Measurements from ENCODE around the gene SON. TPM values are rescaled to one million over a fixed set of nuclear protein-coding genes. Genes with fewer than 3 reads are reported as not detected.

The SON gene
- total RNA-seq, 1 donor from 2014 or later, result 179 TPM

DNA sequence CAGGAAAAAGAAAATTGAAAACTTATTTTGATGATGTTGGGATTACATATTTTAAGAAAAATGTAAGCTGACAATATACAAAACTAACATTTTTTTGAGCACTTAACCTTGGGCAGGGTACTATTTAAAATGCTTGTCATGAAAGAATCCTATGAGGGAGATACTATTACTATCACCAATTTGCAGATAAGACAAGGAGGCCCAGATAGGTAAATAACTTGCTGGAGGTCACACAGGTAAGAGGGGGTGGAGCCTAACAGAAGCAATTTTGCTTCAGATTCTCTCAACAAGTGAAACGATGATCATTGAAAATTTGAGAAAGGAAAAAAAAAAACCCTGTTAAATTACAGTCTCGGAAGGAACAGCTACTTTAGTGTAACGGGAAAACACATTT lies 2.1 kb upstream of the SON start:
- Histone ChIP-seq H3K9me3 (no peaks in the 10 kb centered on the region), H3K27ac (peak overlapping the region in 1 of 2 donors; percentile 99), H3K4me3 (peak overlapping the region; percentile 79 to 82), H3K36me3 (peaks cover 15 to 32% of the 10 kb centered on the region in 2 donors), H3K4me1 (peaks cover 0 to 18% of the 10 kb centered on the region in 2 donors), H3K27me3 (no peaks in the 10 kb centered on the region)
- intact Hi-C loops (cut with DNase I), result no loop called here
- no peak for DNase-seq (ENCODE audit: low spot score in 2 of 2)
- TF ChIP-seq, protein P1, sequence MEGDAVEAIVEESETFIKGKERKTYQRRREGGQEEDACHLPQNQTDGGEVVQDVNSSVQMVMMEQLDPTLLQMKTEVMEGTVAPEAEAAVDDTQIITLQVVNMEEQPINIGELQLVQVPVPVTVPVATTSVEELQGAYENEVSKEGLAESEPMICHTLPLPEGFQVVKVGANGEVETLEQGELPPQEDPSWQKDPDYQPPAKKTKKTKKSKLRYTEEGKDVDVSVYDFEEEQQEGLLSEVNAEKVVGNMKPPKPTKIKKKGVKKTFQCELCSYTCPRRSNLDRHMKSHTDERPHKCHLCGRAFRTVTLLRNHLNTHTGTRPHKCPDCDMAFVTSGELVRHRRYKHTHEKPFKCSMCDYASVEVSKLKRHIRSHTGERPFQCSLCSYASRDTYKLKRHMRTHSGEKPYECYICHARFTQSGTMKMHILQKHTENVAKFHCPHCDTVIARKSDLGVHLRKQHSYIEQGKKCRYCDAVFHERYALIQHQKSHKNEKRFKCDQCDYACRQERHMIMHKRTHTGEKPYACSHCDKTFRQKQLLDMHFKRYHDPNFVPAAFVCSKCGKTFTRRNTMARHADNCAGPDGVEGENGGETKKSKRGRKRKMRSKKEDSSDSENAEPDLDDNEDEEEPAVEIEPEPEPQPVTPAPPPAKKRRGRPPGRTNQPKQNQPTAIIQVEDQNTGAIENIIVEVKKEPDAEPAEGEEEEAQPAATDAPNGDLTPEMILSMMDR (IDR thresholded peaks at IDR 0.05), result no peak

DNA sequence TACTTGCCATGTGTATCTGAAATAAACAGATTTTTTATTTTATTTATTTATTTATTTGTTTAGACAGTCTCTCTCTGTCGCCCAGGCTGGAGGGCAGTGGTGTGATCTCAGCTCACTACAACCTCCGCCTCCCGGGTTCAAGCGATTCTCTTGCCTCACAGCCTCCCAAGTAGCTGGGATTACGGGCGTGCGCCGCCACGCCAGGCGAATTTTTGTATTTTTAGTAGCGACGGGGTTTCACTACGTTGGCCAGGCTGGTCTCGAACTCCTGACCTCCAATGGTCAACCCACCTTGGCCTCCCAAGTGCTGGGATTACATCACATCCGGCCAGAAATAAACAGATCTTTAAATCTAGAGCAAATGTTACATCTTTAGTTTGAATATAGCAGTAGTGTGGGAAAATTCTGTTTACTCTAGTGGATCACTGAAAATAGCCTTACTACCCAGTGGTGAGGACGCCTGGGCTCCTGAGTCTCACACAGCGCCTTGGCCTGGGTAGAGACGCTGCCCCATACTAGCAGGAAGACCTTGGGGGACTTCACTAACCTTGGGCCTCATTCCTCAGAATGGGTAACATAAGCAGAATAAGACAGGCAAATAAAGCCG lies 1.6 kb upstream of the SON start:
- H3K4me1 ChIP-seq, result peaks cover 0 to 18% of the 10 kb centered on the region in 2 donors
- DNase-seq (ENCODE audit: low spot score in 2 of 2), result no peak
- intact Hi-C loops (cut with DNase I), result no loop called here
- peak overlapping the region; percentile 79 to 82 for H3K4me3 ChIP-seq
- no peaks in the 10 kb centered on the region for H3K27me3 ChIP-seq
- no peaks in the 10 kb centered on the region for H3K9me3 ChIP-seq
- H3K36me3 ChIP-seq, result peaks cover 15 to 30% of the 10 kb centered on the region in 2 donors
- TF ChIP-seq, protein P1 (IDR thresholded peaks at IDR 0.05), result no peak
- H3K27ac ChIP-seq, result peak overlapping the region; percentile 98 to 99

DNA sequence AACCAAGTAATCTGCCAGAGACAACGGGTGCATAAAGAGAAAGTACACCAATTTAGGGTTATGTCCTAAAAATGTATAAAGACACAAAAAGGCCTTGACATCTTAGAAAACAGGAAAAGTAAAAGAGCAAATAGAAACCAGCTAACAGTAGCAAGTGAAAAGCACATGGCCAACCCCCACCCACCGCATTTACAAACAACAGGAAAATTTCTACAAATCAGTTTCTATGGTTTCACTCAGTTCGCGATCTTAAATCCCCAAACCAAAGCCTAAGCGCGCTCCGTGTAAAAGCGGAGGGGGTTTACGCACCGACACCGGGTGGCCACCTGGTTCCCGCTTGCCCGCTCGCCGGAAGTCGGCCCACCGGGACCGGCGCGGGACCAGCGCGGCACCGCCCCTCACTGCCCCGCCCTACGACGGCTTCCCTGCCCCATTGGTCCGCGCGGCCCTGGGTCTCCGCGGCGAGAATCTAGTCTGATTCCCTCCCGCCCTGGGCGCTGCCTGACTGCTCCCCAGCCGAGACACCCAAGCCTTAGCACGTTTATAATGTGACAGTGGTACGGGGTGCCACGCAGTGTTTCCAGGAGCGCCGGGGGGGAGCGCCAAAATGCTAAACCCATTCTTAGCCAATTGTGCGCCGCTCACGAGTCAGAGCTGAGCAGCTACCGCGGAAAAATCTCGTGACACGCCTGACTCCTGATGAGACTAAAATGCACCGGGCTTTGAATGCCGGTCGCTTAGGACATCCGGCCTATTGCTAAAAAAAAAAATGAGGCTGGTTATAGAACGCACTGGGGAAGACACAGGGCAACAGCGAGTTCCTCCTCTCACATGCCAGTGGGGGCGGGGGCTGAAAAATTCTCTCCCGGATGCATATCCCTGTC lies 840 bp upstream of the SON start, which contains the start of gene GART:
Gene GART, minus strand, starts transcription at position 362 of the 884 bp plus-strand sequence. CDS start 2,802 bp downstream, outside the sequence.
- peak; percentile 25 to 89 for DNase-seq (ENCODE audit: low spot score in 2 of 2)
- H3K27me3 ChIP-seq, result no peaks in the 10 kb centered on the region
- peak within 1 kb of the TSS; percentile 98 to 99 for H3K27ac ChIP-seq
- TF ChIP-seq, protein P1 (IDR thresholded peaks at IDR 0.05), result no peak
- intact Hi-C loops (cut with DNase I), result loop anchor here (1.0 kb wide), 3 partner anchors 46 to 100 kb away; partner anchors contain the start of genes DONSON and ITSN1
- peaks cover 21 to 30% of the 10 kb centered on the region in 2 donors for H3K36me3 ChIP-seq
- H3K4me3 ChIP-seq, result peak within 1 kb of the TSS; percentile 79 to 82
- H3K9me3 ChIP-seq, result no peaks in the 10 kb centered on the region
- H3K4me1 ChIP-seq, result peaks cover 0 to 18% of the 10 kb centered on the region in 2 donors

DNA sequence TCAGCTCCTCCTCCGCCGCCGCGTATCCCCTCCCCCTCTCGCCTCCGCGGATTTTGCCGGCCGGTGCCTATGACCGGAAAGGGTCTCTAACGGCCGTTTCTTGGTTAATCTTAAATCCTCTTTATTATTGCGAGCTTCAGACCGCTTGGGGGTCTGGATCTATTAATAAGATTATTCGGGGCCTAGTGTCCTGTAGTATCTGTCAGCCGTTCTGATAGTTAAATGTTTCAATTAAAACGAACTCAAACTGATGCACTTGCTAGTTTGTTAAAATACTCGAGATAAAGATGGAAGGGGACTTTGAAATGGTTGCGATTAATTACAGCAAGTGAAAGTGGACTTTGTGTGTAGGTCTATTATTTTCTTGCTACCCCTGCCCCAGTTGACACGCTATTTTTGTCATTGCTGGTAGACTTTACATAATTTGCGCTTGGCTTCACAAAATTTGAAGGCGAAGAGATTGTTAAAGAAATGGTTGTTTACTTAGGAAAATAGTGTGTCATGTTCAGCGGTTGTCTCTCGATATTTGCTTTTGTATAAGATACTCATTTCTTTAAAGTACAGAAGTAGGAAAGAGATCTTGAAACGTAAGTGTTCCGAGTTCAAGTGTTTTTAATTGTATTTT lies 779 bp downstream of the SON start:
- Histone ChIP-seq H3K27me3 (no peaks in the 10 kb centered on the region), H3K4me1 (peaks cover 0 to 18% of the 10 kb centered on the region in 2 donors), H3K27ac (peak overlapping the region; percentile 98 to 99), H3K36me3 (peaks cover 14 to 24% of the 10 kb centered on the region in 2 donors), H3K9me3 (no peaks in the 10 kb centered on the region), H3K4me3 (peak overlapping the region; percentile 79 to 82)
- DNase-seq (ENCODE audit: low spot score in 2 of 2), result peak in 1 of 2 donors; percentile 81
- intact Hi-C loops (cut with DNase I), result no loop called here
- TF ChIP-seq, protein P1 (IDR thresholded peaks at IDR 0.05), result no peak

DNA sequence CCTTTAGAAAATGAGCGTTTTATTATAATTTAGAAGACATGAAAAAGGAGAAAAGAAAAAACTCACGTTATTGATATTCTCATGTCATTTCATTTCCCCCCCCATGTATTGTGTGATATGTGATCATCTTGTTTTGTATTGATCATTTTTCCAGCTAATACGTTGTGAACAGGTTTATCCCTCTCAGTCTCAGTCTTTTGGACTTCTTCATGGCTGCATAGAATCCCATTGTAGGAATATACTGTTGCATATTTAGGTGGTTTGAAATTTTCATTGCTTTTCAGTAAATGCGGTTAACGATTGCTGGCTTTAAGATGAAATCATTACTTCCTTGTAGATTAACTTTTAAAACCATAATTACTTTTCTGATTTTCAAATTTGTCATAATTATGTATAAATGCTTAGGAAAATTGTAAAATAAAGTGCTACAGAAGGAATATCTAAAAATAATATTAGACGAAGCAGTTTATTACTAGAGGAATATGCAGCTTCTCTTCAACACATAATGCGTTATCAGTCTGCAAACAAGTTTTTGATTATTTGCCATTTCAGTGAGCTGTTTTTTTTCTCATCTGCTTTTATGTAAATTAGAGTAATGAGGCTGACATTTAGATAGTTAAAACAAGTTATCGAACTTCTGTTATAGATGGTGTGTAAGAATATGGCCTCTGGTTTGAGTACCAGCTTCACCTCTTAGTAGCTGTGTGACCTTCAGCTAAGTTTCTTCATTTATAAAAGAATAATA lies 1.8 kb downstream of the SON start:
- no peaks in the 10 kb centered on the region for H3K9me3 ChIP-seq
- DNase-seq (ENCODE audit: low spot score in 2 of 2), result no peak
- H3K4me3 ChIP-seq, result peak overlapping the region; percentile 79 to 82
- H3K4me1 ChIP-seq, result peaks cover 0 to 18% of the 10 kb centered on the region in 2 donors
- intact Hi-C loops (cut with DNase I), result no loop called here
- TF ChIP-seq, protein P1 (IDR thresholded peaks at IDR 0.05), result no peak
- no peak overlapping the region for H3K27ac ChIP-seq
- peaks cover 19 to 25% of the 10 kb centered on the region in 2 donors for H3K36me3 ChIP-seq
- H3K27me3 ChIP-seq, result no peaks in the 10 kb centered on the region
